ENCODE data around the gene HIF3A.
"Not testable (repeated sequence)": the region's sequence is repeated elsewhere in the genome, so short reads cannot be mapped to it uniquely, and the experiment has no call there.

HIF3A gene

DNA sequence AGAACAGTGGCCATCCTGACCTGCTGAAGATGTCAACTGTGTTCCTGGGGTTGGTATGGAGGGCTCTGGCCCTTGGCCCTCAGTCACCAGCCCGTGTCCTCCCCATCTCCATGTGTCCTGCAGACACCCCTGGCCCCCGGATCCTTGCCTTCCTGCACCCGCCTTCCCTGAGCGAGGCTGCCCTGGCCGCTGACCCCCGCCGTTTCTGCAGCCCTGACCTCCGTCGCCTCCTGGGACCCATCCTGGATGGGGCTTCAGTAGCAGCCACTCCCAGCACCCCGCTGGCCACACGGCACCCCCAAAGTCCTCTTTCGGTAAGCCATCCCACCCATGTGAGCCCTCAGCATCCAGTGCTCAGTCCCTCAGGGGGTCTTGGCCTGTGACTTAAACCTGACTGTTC, 24.8 kb downstream of the HIF3A start:
- no peak overlapping the region for H3K4me3 ChIP-seq (ENCODE audit: low read length, poor library complexity, severe bottlenecking)
- H3K79me2 ChIP-seq (ENCODE audit: insufficient read depth, low read length): no peaks in the 10 kb centered on the region
- H4K20me1 ChIP-seq (ENCODE audit: insufficient read depth, low read length, poor library complexity, severe bottlenecking): no peaks in the 10 kb centered on the region
- no peaks in the 10 kb centered on the region for H3K36me3 ChIP-seq (ENCODE audit: insufficient read depth, low read length)
- no peaks in the 10 kb centered on the region for H3K4me1 ChIP-seq (ENCODE audit: insufficient read depth, low read length, poor library complexity, severe bottlenecking)
- H3K4me2 ChIP-seq (ENCODE audit: low read depth, low read length, poor library complexity, severe bottlenecking): no peak overlapping the region
- no peaks in the 10 kb centered on the region for H3K9me2 ChIP-seq (replicated peaks; ENCODE audit: low read depth, low read length)
- H2AFZ ChIP-seq (ENCODE audit: low read length): no peak overlapping the region
- no peaks in the 10 kb centered on the region for H3F3A ChIP-seq (ENCODE audit: low read depth)
- TF ChIP-seq CTCF (conservative IDR thresholded peaks at IDR 0.05; ENCODE audit: low read length) (no peak), EZH2phosphoT487 (IDR thresholded peaks at IDR 0.05; ENCODE audit: borderline replicate concordance) (no peak)
- H3K9me3 ChIP-seq (ENCODE audit: insufficient read depth, low read depth, low read length): peaks cover 3% of the 10 kb centered on the region; the same call in 1 of the 2 replicates
- H3K9ac ChIP-seq (ENCODE audit: low read depth, low read length, poor library complexity, severe bottlenecking): no peak overlapping the region
- no peaks in the 10 kb centered on the region for H3K27me3 ChIP-seq (ENCODE audit: insufficient read depth, low read length, poor library complexity, severe bottlenecking)

DNA sequence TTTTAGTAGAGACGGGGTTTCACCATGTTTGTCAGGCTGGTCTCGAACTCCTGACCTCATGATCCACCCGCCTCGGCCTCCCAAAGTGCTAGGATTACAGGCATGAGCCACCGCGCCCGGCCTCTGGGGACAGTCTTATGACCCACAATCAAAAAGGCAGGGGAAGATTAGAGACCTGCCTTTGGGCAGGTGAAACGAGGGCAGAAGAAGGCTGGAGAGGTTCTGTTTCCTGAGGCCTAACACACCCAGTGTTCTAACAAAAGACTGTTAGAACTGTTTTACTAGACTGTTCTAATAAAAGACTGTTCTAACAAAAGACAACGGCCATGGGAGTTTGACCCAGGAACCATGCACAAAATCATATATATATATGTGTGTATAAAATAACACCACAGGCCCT, 26.4 kb downstream of the HIF3A start:
- H3K4me3 ChIP-seq (ENCODE audit: low read length, poor library complexity, severe bottlenecking); H3K79me2 ChIP-seq (ENCODE audit: insufficient read depth, low read length); H3K9ac ChIP-seq (ENCODE audit: low read depth, low read length, poor library complexity, severe bottlenecking); H2AFZ ChIP-seq (ENCODE audit: low read length); H3K9me2 ChIP-seq (replicated peaks; ENCODE audit: low read depth, low read length); H3K27me3 ChIP-seq (ENCODE audit: insufficient read depth, low read length, poor library complexity, severe bottlenecking); H4K20me1 ChIP-seq (ENCODE audit: insufficient read depth, low read length, poor library complexity, severe bottlenecking); H3F3A ChIP-seq (ENCODE audit: low read depth); H3K4me2 ChIP-seq (ENCODE audit: low read depth, low read length, poor library complexity, severe bottlenecking); H3K36me3 ChIP-seq (ENCODE audit: insufficient read depth, low read length); H3K4me1 ChIP-seq (ENCODE audit: insufficient read depth, low read length, poor library complexity, severe bottlenecking): not testable (repeated sequence)
- peaks cover 12% of the 10 kb centered on the region; the same call in 1 of the 2 replicates for H3K9me3 ChIP-seq (ENCODE audit: insufficient read depth, low read depth, low read length)

- no peaks in the 10 kb centered on the region for H3K36me3 ChIP-seq (ENCODE audit: insufficient read depth, low read length)
- peaks cover 16% of the 10 kb centered on the region; the same call in 1 of the 2 replicates for H3K9me3 ChIP-seq (ENCODE audit: insufficient read depth, low read depth, low read length)
- TF ChIP-seq EZH2phosphoT487 (IDR thresholded peaks at IDR 0.05; ENCODE audit: borderline replicate concordance) (no peak), CTCF (conservative IDR thresholded peaks at IDR 0.05; ENCODE audit: low read length) (no peak)
These were observed 27.4 kb downstream of the HIF3A start for GRCh38 chr19:46324277-46324676.

DNA sequence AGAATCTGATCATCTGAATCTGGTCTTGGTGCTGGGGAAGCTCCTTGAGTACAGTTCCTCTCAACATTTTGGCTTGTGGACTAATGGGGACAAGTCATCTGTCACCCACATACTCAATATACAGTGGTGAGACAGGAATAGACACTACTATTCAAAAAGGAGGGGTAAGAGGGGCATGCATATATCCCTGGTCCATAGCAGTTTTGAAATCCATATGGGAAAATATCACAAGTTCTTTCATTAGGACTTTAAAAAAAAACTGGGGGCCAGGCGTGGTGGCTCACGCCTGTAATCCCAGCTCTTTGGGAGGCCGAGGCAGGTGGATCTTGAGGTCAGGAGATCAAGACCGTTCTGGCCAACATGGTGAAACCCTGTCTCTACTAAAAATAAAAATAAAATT, 29.8 kb downstream of the HIF3A start:
- H3K4me3 ChIP-seq (ENCODE audit: low read length, poor library complexity, severe bottlenecking): no peak overlapping the region
- no peaks in the 10 kb centered on the region for H3K27me3 ChIP-seq (ENCODE audit: insufficient read depth, low read length, poor library complexity, severe bottlenecking)
- no peak overlapping the region for H3K9ac ChIP-seq (ENCODE audit: low read depth, low read length, poor library complexity, severe bottlenecking)
- no peaks in the 10 kb centered on the region for H3K9me2 ChIP-seq (replicated peaks; ENCODE audit: low read depth, low read length)
- no peaks in the 10 kb centered on the region for H4K20me1 ChIP-seq (ENCODE audit: insufficient read depth, low read length, poor library complexity, severe bottlenecking)
- no peak overlapping the region for H3K4me2 ChIP-seq (ENCODE audit: low read depth, low read length, poor library complexity, severe bottlenecking)
- no peaks in the 10 kb centered on the region for H3K4me1 ChIP-seq (ENCODE audit: insufficient read depth, low read length, poor library complexity, severe bottlenecking)
- TF ChIP-seq CTCF (conservative IDR thresholded peaks at IDR 0.05; ENCODE audit: low read length) (no peak), EZH2phosphoT487 (IDR thresholded peaks at IDR 0.05; ENCODE audit: borderline replicate concordance) (no peak)
- H3K36me3 ChIP-seq (ENCODE audit: insufficient read depth, low read length): no peaks in the 10 kb centered on the region
- peaks cover 16% of the 10 kb centered on the region; the same call in 1 of the 2 replicates for H3K9me3 ChIP-seq (ENCODE audit: insufficient read depth, low read depth, low read length)
- no peaks in the 10 kb centered on the region for H3K79me2 ChIP-seq (ENCODE audit: insufficient read depth, low read length)
- H2AFZ ChIP-seq (ENCODE audit: low read length): no peak overlapping the region
- H3F3A ChIP-seq (ENCODE audit: low read depth): no peaks in the 10 kb centered on the region

More at GRCh38 chr19:46324277-46324676, 27.4 kb downstream of the HIF3A start:
- Histone ChIP-seq H4K20me1 (ENCODE audit: insufficient read depth, low read length, poor library complexity, severe bottlenecking) (no peaks in the 10 kb centered on the region), H3F3A (ENCODE audit: low read depth) (no peaks in the 10 kb centered on the region), H3K4me2 (ENCODE audit: low read depth, low read length, poor library complexity, severe bottlenecking) (no peak overlapping the region), H3K4me1 (ENCODE audit: insufficient read depth, low read length, poor library complexity, severe bottlenecking) (no peaks in the 10 kb centered on the region), H3K9me2 (replicated peaks; ENCODE audit: low read depth, low read length) (no peaks in the 10 kb centered on the region), H3K4me3 (ENCODE audit: low read length, poor library complexity, severe bottlenecking) (no peak overlapping the region), H3K79me2 (ENCODE audit: insufficient read depth, low read length) (no peaks in the 10 kb centered on the region), H3K9ac (ENCODE audit: low read depth, low read length, poor library complexity, severe bottlenecking) (no peak overlapping the region), H3K27me3 (ENCODE audit: insufficient read depth, low read length, poor library complexity, severe bottlenecking) (no peaks in the 10 kb centered on the region), H2AFZ (ENCODE audit: low read length) (no peak overlapping the region)
